Measurements from ENCODE around the gene MIA.

- peak; percentile 70 for TF ChIP-seq POLR2AphosphoS5 (IDR thresholded peaks at IDR 0.05)
- no peak for TF ChIP-seq CTCF (IDR thresholded peaks at IDR 0.05; ENCODE audit: poor library complexity, severe bottlenecking)
- TF ChIP-seq REST (IDR thresholded peaks at IDR 0.05; ENCODE audit: borderline replicate concordance): no peak
- peak; percentile 35 for TF ChIP-seq EP300 (conservative IDR thresholded peaks at IDR 0.05; ENCODE audit: poor library complexity, severe bottlenecking)
Observed at GRCh38 chr19:40777645-40777936, 2.3 kb downstream of the MIA start.
